Measurements from ENCODE around the gene PSMB3. TPM values are rescaled to one million over a fixed set of nuclear protein-coding genes. Genes with fewer than 3 reads are reported as not detected.
A peak's percentile ranks its signal among the peaks of the same experiment; 100 is the strongest.

The PSMB3 gene
- total and polyA plus RNA-seq, 9 of the 15 experiments (the other 6 are each of a cell fraction or from before 2014, with no cell fraction given): 460 to 2,775 (median 574) TPM

- peak; percentile 72 for TF ChIP-seq ZNF592 (IDR thresholded peaks at IDR 0.05)
- no peak for TF ChIP-seq CREB3L1 (IDR thresholded peaks at IDR 0.05; ENCODE audit: borderline replicate concordance, low read depth)
- no peak for TF ChIP-seq E2F8 (IDR thresholded peaks at IDR 0.05; ENCODE audit: low read depth, partially characterized antibody)
- no peak for TF ChIP-seq SETDB1 (IDR thresholded peaks at IDR 0.05; ENCODE audit: low read length)
- no peak for TF ChIP-seq RFX1 (IDR thresholded peaks at IDR 0.05)
- TF ChIP-seq PRPF4 (IDR thresholded peaks at IDR 0.05; ENCODE audit: insufficient read depth, low read depth, low read length, poor library complexity, severe bottlenecking): no peak
- no peak for TF ChIP-seq KLF10 (CRISPR knock-in tag; IDR thresholded peaks at IDR 0.05)
- TF ChIP-seq MECOM (CRISPR knock-in tag; IDR thresholded peaks at IDR 0.05): no peak
- no peak for TF ChIP-seq SIX5 (IDR thresholded peaks at IDR 0.05; ENCODE audit: borderline replicate concordance in 1 of 2, insufficient read depth in 1 of 2, low read depth in 1 of 2, low read length in 2 of 2)
- TF ChIP-seq SMARCA5 (IDR thresholded peaks at IDR 0.05): no peak
- TF ChIP-seq CREB5 (CRISPR knock-in tag; IDR thresholded peaks at IDR 0.05): no peak
- no peak for TF ChIP-seq GABPB1 (CRISPR knock-in tag; IDR thresholded peaks at IDR 0.05)
Observed at GRCh38 chr17:38728290-38728831, 24.2 kb upstream of the PSMB3 start (continued).

All from K562 (cell line).